Activated gamma-delta T cell treated with Interleukin-2 at 50 U/mL for 16 hours (primary cell): Measurements from ENCODE around the gene C20orf96.

Experiments used
- DNase-seq: peaks from one replicate; pipeline ENCODE4 v3.0.0-alpha.2; 2020

C20orf96 gene

DNA sequence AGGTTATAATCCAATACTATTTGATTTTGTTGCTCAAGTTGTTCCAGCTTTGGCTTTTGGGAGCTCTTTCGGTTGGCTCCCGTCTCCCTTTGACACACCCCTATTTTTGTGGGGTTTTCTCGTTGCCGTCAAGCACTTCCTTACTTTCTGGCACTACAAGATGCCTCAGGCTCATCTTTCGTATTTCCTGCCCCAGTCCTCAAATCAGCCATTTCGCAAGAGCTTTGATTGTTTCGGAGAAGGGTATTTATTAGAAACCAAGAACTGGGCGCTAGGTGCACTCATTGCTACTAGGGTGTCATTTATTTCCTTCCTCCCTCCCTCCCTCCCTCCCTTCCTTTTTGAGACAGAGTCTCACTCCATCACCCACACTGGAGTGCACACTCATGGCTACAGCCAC, 21.5 kb upstream of the C20orf96 start:
- DNase-seq = no peak

DNA sequence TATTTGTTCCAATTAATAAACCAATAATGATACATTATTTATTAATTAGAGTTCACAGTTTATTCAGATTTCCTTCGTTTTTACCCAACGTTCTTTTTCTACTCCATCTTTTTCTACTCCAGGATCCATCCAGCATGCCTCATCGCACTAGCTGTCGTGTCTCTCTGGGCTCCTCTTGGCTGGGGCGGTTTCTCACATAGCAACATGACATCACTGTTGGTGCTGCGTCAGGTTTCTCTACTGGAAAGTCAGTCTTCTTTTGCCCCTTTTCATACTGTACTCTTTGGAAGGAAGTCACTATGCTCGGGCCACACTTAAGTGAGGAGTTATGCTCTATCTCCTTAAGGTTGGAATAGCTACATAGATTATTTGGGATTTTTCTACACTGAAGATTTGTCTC, 21.1 kb upstream of the C20orf96 start:
- no peak for DNase-seq

DNA sequence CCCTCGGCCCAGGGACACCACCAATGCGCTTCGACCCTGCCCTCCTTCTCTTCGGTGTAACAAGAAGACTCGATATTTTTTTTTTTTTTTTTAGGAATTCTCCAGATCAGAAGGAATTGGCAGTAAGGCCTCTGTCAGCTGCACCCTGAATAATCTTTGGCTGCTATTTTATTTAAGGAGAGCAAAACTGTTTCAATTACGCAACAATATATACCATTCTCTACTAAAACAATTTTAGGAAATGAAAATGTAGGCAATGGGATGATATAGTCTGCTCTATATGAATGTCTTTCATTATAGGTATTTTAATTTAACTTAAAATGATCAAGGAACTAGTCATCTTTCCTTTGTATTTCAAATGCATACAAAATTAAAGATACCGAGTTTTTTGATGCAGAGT, 20.1 kb upstream of the C20orf96 start:
- DNase-seq = no peak

DNA sequence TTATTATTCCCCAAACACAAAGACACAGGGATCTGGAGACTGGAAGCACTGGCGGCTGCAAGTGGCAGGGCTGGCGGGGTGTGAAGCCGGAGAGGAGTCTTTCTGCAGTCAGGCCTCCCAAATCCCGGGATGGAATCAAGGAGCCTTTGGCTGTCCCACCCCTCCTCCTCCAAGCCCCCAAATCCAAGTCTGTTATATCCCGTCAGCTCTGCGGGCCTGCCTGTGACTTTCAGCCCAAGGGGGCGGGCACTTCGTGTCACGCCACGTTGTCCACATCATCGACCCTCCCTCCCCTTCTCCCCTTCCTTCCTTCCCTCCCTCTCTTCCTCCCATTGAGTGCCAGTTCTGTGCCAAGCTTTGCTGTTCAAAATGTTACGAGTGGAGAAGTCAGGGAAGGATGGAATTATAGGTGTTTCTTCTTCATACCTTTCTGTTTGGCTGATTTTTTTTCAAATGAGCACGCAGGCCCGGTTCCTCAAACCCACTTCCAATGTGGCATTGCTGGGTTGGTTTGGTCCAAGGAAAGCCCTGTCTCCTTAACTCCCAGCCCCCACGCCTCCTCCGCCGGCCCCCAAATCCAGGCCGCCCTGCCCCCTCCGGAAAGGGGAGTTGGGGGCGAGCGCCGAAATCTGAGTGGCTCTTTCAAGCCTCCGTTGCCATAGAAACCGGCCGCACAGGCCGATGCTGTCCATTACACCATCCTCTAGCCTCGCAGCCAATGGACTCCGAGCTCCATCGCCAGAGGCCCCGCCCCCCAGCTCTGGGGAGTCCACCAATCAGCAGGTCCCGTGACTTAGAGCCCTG, 19.5 kb upstream of the C20orf96 start:
- peak; percentile 69 for DNase-seq

DNA sequence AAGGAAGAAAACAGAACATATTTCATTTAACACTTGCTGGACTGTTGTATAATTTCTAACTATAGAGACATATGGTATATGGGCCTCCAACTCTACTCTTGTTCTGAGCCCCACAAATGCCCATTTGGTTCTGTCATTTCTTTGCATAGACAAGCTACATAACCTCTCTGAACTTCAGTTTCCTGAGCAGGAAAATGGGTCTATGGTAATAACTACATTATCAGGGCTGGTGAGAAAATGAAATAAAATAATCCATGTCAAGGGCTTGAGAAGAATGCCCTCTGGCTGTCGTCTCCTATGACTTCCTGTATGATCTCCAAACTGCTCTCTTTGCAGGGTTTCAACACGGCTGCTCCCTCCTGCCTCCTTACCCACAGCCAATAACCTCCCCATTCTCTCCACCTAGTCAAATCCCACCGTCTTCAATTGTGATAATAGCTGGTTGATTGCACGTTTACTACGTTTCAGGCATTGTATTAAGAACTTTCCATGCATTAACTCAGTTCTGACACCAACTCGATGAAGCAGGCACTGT, 18.8 kb upstream of the C20orf96 start:
- DNase-seq = no peak

DNA sequence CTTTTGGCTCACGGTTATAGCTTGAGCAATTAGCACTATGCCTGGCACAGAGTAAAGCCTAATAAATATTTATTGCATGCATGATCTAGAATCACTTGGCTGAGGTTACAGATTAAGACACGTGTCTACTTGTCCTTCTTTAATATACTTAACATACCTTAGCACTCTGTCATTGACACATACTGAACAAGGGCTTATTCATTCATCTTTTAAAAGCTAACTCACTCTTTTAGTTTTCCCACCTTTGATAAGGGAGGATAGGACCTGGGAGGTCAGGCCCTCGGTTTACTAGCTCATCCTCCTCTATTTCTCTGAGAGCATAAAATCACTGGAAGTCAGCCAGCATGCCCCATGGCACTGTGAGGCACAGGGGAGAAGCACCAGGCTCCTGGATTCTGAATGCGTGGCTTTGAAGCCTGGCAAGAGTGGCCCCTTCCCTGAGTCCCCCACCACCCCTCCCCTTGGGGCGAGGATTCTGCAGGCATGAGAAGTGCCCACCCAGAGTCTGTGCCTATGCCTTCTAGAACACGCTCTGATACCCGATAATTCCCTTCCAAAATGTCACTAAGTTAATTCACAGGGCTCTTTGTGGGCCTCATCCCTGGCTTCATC, 18.0 kb upstream of the C20orf96 start:
- DNase-seq = no peak

DNA sequence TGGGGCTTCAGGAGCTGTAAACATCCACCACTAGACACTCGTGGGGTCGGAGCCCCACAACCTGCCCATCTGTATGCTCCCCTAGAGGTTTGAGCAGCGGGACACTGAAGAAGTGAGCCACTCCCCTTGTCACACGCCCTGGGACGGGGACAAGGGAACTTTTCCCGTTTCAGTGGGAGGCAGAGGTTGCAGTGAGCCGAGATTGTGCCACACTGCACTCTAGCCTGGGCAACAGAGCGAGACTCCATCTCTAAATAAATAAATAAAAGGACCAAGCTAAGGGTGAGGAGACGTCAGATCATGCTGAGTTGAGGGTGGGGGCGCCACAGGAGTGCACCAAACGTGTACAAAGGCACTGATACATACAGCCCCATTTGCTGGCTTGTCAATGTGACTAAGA, 15.2 kb upstream of the C20orf96 start:
- no peak for DNase-seq

DNA sequence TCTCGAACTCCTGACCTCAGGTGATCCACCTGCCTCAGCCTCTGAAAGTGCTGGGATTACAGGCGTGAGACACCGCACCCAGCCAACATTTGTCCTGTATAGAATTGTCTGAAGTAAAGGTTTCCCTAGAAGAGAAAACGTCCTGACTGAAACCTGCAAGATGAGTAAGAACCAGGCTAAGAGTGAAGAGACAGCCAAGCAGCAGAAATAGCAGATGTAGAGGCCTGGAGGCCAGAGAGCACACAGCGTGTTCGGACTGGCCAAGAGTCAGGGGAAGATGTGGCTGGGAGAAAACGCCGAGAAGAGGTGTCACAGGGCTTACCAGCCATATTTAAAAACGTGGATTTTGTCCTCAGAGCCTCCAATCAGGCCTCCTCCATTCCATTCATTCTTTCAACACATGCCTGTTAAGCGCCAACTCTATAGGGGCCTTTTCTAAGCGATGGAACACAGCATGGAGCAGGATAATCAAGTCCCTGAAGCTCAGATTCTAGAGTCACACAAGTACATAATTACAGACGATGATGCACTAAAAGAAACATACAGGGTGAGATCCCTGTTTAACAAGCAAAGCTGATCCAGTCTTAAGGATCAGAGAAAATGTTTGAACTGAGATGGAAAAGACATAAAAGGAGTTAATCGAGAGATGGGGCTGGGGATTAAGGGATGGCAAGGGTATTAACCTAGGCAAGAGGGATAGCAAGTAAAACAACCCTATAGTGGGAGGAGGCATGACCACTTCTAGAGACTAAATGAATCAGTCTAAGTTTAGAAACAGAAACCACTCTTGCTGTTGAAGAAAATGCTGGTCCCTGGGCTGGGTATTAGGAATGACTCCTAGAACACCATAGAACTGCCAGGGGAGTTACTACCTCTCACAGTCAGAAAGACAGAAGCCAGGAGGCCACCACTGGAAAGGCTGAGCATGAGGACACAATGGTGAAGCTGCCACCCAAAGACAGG, 11.6 kb upstream of the C20orf96 start:
- DNase-seq = no peak

DNA sequence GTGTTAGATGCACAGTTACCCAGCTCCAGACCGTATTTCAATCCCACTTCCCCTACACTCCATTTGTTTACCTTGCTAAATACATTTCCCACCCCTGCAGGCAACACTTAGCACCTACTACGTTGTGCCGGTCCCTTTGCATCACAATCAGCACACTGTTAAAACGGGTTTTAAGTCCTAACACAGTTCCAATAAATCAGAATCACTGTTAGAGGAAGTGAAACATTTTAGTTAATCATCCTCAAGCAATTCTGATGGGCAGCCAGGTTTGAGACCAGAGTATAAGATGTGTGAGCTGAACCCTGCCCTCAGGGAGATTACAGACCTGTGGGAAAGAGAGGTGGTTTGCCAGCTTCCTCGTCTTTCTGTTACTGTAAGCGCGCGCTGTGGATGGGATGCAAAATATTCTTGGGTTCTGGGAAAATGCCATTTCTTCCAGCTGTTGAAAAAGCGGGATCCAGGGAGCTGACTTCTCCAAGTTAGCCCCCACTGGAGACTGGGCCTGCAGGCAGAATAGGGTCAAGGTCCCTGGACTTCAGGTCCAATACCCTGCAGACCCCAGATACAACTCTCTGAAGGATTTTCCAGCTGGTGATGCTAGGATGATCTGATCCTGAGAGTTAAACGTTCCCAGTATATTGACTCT, 9.9 kb upstream of the C20orf96 start:
- no peak for DNase-seq

DNA sequence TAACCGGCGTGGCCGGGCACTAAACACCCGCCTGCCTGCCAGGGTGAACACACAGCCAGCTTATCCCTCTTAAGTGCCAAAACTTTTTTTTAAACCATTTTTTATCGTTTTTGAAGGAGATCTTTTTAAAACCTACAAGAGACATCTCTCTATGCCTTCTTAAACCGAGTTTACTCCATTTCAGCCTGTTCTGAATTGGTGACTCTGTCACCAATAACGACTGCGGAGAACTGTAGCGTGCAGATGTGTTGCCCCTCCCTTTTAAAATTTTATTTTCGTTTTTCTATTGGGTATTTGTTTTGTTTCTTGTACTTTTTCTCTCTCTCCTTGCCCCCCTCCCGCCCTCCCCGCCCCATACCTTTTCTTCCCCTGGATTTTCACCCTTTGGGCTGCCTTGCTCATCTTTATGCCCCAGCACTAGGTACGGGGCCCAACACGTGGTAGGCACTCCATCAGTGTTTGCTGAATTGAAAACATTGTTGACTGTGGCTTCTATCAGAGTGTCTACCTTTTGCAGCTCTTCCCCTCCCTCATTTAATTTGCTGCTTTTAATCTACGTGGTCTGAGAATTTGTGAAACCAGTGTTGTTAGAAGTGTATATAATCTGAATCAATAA, 8.3 kb upstream of the C20orf96 start:
- DNase-seq = no peak

DNA sequence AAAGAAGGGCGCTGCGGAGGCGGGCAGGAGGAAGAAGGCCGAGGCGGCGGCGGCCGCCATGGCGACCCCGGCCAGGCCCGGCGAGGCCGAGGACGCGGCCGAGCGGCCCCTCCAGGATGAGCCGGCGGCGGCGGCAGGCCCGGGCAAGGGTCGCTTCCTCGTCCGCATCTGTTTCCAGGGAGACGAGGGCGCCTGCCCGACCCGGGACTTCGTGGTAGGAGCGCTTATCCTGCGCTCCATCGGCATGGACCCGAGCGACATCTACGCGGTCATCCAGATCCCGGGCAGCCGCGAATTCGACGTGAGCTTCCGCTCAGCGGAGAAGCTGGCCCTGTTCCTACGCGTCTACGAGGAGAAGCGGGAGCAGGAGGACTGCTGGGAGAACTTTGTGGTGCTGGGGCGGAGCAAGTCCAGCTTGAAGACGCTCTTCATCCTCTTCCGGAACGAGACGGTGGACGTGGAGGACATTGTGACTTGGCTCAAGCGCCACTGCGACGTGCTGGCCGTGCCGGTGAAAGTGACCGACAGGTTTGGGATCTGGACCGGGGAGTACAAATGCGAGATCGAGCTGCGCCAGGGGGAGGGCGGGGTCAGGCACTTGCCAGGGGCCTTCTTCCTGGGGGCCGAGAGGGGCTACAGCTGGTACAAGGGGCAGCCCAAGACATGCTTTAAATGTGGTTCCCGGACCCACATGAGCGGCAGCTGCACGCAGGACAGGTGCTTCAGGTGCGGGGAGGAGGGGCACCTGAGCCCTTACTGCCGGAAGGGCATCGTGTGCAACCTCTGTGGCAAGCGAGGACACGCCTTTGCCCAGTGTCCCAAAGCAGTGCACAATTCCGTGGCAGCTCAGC, 7.6 kb upstream of the C20orf96 start:
- peak; percentile 38 for DNase-seq

DNA sequence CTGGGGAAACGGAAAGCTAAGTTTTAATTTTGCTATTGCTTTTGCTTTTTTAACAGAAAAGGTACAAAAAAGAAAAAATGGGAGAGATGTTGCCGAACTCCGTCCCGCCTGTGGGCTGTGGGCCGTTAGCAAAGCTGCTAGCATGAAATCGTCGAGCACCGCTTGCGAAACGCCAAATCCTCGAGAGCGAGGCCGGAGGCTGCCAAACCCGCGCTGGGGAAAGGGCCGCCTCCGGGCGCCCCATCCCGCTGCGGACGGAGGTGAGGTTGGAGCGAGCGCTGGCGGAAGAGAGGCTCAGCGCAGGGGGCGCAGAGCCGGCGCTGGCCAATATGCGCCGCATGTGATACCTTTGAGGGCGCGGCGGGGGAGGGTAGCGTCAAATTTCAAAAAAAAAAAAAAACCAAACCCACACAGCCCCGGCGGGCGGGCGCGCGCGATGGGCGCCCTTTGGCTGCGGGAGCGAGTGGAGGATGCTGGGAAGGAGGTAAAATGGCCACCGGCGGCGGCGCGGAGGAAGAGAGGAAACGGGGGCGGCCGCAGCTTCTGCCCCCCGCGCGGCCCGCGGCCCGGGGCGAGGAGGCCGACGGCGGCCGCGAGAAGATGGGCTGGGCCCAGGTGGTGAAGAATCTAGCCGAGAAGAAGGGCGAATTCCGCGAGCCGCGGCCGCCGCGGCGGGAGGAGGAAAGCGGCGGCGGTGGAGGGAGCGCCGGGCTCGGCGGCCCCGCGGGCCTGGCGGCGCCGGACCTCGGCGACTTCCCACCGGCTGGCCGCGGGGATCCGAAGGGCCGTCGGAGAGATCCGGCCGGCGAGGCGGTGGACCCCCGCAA, 6.8 kb upstream of the C20orf96 start, which contains the start of gene ZCCHC3:
ZCCHC3 (plus strand) TSS at position 473 of the 827 bp plus-strand sequence; CDS start at position 490, 17 bp downstream.
- peak; percentile 79 for DNase-seq

DNA sequence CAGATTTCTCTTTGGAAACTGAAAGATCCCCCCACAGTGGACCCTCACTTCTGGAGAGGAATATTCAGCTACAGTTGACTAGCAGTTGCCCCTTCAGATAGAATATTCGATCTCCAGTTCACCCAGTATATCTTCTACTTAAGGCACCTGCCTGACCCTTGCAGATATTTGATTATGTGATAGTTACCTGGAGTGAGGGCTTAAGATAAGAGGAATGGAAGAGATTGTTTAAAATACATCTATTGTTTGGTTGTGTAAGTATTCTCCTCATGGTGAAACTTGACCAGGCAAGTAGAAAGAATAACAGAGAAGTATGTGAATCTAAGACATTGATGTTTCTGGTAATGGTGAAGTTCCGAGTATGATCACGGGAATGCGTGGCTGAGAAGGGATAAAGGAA, 5.3 kb upstream of the C20orf96 start:
- DNase-seq = no peak

DNA sequence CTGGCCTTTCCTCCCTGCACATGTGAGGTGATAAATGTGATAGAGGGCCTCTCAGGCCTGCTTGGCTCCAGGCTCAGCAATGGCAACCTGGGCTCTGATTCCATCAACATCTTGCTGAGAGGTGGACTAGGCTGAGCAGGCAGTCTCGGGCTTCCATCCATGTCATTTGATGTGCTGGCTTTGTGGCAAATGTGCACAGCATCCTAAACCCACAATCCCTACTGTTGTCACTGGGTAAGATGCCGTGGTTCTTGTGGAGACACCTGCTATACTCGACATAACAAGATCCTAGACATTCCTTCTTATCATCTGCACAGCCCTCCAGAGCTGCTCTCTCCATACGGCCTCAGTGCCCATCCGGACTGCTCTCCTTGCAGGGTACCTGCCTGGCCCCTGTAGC, 4.1 kb upstream of the C20orf96 start:
- no peak for DNase-seq

DNA sequence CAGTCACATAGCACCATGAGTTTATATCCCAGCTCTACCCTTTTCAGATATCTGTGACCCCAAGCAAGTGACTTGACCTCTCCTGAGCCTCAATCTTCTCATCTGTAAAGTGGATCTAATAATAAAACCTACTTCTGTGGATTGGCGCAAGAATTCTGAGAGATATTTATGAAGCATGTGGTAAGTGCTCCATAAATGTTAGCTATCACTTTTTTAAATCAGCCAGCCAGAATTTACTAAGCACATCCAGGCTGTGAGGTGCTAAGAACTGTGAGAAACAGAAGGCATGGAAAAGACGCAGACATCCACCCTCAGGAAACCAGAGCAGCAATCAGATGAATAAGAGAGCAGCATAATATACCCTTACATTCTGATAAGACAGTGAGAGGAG, 862 bp downstream of the C20orf96 start:
- no peak for DNase-seq

DNA sequence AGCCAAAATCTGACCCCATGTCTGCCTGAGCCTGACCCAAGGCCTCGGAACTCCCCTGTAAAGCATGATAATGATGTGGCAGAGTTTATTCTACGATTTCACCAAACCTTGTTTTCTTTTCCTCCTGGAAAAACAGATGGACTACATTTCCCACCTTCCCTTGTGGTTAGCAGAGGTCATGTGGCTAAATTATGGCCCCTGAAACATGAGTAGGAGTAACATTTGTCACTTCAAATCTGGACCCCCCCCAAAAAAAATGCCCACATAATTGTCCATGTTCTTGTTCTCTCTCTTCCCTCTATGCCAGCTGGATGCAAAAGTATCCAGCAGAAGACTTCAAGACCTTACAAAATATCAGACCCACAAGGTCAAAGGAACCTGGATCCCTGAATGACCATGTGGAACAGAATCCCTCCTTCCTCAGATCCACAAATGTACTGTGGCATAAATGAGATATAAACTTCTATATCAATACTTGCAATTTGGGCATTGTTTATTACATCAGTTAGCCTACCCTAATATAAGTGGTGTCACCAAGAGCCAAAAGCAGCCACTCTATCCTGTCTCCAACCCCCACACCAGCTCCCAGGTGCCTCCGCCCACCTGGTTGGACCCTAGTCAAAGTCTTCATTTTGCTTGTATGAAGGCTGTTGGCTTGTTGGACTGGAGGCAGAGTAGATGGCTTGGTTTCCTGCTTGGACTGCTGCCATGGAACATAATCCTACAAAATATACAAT, 1.4 kb downstream of the C20orf96 start:
- DNase-seq = no peak

DNA sequence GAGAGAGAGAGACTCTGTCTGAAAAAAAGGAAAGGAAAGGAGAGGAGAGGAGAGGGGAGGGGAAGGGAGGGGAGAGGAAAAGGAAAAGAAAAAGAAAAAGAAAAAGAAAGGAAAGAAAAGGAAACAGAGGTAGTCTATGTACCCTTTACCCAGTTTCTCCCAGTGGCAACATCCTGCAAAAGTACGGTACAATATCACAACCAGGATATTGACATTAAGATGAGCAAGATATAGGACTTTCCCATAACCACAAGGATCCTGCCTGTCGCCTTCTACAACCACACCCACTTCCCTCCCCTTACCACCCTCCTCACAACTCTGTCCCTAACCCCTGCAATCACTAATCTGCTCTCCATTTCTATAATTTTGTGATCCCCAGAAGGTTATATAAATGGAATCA, 4.0 kb downstream of the C20orf96 start:
- no peak for DNase-seq

DNA sequence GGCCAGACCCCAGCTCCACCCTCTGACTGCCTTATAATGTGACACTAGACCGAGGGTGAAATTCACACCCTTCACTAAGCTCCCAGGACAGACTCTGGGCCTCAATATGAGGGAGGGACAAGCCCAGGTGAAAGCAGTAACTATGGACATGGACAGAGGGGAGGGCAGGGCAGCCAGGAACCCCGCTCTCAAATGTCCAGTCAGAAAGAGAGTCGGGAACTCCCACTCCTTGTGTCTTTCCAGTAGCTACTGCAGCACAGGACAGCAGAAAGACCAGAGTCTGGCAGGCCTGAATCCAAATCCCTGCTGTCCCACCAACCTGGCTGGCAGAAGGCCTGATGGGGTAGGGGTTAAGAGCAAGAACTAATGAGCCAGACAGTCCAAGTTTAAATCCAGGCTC, 6.4 kb downstream of the C20orf96 start:
- no peak for DNase-seq
